ENCODE measurements around the gene RBBP7.

GRCh38 chrX:16867947-16868346 lies 2.2 kb downstream of the RBBP7 start:
- TF ChIP-seq, protein P1, sequence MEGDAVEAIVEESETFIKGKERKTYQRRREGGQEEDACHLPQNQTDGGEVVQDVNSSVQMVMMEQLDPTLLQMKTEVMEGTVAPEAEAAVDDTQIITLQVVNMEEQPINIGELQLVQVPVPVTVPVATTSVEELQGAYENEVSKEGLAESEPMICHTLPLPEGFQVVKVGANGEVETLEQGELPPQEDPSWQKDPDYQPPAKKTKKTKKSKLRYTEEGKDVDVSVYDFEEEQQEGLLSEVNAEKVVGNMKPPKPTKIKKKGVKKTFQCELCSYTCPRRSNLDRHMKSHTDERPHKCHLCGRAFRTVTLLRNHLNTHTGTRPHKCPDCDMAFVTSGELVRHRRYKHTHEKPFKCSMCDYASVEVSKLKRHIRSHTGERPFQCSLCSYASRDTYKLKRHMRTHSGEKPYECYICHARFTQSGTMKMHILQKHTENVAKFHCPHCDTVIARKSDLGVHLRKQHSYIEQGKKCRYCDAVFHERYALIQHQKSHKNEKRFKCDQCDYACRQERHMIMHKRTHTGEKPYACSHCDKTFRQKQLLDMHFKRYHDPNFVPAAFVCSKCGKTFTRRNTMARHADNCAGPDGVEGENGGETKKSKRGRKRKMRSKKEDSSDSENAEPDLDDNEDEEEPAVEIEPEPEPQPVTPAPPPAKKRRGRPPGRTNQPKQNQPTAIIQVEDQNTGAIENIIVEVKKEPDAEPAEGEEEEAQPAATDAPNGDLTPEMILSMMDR (IDR thresholded peaks at IDR 0.05) = no peak
- TF ChIP-seq POLR2AphosphoS5 (IDR thresholded peaks at IDR 0.05) (no peak), POLR2A (IDR thresholded peaks at IDR 0.05) (no peak), EP300 (IDR thresholded peaks at IDR 0.05) (no peak)

Measured in suprapubic skin (tissue), 4 donors.